IPS-NIHi7 (cell line): ENCODE measurements around the gene TMEM94.
"Not testable (repeated sequence)": the region's sequence is repeated elsewhere in the genome, so short reads cannot be mapped to it uniquely, and the experiment has no call there.

Experiments
- DNase-seq: peaks from one replicate; pipeline ENCODE4 v3.0.0; 2012; ENCODE audit warnings: mixed read lengths; ENCODE audit errors: extremely low spot score

The TMEM94 gene

DNA sequence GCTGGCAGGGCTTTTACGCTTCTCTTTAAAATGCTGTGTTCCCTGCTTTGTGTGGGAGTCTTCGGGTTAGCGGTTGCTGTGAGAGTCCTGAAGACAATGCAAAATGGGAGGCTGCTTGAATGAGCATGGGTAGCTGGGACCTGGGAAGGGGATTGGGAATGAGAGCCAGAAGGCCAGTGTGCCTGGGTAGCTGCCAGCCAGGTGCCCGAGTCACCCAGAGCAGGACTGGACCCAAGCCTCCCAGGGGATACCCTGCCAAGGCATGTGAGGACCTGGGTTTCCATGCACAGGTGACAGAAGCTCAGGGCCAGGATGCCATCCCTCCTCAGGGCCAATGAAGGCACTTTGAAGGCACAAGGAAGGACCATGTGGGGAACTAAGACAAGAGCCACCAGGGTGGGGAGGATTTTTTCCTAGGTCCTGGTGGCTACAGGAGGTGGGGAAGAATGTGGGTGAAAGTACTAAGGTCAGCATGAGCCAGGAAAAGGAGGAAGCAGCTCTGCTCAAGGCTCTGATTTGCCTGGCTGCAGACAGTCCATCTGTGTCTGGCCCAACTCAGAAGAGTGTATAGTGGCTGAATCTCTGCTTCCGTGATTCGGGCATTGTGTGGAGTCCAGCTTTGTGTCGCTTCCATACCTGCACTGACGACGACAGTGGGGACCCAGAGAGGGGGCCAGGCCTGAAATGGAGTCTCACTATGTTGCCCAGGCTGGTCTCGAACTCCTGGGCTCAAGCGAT is 20.5 kb downstream of the TMEM94 start:
- no peak for DNase-seq

DNA sequence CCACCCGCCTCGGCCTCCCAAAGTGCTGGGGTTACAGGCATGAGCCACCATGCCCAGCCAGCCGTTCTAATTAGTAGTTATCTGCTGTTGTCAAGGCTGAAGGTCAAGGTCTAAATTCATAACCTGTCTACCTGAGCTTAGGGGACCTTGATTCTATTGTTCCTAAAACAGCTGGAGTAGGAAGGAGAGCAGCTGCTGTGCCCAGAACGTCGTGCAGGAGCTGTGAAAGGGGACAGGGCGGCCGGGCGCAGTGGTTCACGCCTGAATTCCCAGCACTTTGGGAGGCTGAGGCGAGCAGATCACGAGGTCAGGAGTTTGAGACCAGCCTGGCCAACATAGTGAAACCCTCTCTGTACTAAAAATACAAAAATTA is 21.0 kb downstream of the TMEM94 start:
- DNase-seq, result not testable (repeated sequence)

DNA sequence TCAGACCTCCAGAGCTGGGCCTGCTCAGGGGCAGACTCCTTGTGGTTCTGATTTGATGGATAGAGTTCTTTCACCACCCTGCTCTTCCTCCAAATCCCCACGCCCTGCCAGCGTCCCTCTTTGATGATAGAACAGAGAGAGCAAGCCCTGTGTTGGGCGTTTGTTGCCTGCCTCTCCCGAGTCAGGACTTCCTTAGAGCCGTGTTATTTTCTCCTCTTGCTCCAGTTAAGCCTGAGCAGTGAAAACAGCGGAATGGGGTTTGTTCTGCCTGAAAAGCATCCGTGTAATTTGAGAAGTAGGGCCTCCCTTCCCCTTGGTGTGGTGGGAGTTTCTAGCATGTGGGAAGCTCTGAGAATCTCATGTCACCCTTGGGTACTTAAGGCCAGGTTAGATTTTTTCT is 22.1 kb downstream of the TMEM94 start:
- DNase-seq, result no peak

DNA sequence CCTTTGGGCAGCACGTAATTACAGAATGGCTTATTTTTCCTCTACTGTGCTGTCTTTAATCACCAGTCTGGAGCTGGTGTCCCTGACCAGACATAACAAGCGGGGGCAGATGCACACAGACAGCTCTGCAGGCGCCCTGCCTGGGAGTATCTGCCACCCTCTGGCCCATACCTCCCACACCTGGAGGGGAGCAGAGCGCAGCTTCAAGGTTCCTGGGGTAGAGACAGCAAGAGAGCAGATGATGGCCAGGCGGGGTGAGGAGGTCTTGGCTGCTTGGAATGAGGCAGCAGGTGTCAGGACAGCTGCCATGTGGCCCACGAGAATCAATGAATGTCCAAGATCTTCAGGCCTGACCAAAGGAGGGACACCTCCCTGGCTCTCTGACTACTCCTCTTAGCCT is 23.8 kb downstream of the TMEM94 start:
- no peak for DNase-seq

DNA sequence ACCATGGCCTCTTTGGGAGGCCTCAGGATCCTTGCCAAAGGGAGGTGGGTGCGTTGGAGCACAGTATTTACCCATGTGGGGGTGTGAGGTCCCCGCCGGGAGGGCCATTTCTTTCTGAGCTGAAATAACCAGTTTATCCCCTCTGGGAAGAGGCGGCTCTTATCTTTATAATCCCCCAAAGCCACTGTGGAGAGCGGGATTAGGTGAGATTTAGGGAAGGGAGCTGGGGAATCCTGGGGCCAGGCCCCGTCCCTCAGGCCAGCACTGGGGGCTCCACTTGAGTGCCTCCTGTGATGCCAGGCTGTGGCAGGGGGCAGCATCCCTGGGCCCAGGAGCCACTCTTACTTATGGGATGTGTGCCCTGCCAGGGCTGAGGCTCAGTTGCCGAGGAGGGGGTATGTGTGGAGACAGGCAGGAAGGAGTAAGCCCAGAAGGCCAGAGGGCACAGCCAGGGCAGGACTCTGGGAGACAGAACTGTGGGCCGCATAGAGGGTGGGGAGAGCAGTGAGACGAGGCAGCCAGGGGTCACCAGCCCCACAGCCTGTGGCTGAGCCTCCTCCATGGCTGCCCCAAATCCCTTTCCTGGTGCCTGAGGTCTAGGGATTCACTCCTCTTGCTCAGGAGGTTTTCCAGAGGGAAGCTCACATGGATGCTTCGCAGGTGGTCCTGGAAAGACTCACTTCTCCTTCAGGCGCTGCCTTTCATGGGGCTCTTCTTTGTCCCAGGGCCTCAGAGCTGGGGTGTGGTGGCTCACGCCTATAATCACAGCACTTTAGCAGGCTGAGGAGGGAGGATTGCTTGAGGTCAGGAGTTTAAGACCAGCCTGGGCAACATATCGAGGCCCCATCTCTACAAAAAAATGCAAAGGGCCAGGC is 25.0 kb downstream of the TMEM94 start:
- no peak for DNase-seq

DNA sequence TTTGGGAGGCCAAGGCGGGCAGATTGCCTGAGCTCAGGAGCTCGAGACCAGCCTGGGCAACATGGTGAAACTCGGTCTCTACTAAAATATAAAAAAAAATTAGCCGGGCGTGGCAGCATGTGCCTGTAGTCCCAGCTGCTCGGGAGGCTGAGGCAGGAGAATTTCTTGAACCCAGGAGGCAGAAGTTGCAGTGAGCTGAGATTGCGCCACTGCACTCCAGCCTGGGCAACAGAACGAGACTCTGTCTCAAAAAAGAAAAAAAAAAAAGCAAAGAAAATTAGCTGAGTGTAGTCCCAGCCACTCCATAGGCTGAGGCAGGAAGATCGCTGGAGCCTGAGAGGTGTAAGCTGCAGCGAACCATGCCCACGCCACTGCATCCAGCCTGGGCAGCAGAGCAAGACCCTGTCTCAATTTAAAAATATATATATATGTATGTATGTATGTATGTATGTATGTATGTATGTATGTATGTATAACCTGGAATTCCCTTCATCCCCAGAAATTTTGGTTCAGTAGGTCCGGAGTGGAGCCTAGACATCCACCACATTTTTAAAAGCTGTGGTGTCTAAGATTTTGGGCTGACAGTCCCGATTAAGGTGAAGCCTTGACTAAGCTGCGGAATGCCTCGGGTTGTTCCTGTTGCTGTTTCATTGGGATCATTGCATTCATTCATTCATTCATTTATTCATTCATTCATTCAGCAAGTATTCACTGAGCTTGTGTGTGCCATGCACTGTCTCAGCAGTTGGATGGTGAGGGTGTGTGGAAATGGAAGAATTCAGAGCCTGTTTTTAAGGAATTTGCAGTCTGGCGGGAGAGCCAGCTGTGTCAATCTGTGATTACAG is 25.9 kb downstream of the TMEM94 start:
- DNase-seq, result no peak

DNA sequence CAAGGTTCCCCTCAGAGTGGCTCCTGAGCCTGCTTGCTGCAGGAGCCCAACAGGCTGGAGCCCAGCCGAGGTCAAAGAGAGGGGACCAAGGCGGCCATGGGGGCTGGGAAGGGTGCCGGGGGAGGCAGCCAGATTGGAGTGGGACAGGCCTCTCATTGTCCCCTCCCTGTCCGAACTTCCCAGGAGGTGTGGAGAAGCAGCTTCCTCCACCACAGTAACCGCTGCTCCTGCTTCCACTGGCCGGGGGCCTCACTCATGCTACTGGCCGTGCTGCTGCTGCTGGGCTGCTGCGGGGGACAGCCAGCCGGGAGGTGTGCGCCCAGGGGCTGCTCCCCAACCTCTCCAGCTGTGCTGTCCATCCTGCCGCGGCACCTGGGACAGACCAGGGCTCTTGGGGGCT is 29.3 kb downstream of the TMEM94 start:
- DNase-seq, result no peak

DNA sequence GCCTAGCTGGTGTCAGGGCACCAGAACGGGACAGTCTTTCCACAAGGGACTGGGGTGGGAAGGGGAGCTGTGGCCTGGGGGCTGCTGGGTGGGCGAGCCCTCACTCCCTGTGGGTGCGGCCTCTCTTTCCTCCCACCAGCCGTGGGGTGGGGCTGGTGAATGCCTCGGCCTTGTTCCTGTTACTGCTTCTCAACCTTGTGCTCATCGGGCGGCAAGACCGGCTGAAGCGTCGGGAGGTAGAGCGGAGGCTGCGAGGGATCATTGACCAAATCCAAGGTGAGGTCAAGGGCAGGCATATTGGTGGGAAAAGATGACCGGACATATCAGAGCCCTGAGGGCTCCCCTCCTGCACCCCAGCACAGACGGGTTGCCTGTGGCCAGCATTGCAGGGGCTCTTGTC is 29.7 kb downstream of the TMEM94 start:
- no peak for DNase-seq

DNA sequence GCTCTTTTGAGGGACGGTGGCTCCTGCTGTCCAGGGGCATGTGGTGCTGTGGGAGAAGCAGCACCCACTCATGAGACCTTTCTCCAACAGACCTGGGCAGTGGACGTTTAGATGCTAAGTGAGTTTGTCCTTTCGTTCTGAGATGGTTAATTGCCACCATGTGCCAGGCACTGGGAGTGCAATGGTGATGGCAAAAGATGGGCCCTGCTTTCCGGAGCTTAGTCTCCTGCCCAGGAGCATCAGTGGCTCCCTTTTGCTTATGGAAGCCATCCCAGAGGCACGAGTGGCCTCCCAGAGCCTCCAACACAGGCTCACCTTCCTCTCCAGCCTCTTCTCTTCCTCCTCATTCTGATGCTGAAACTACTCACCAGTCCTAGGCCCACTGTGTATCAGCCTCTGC is 30.5 kb downstream of the TMEM94 start:
- DNase-seq, result no peak

DNA sequence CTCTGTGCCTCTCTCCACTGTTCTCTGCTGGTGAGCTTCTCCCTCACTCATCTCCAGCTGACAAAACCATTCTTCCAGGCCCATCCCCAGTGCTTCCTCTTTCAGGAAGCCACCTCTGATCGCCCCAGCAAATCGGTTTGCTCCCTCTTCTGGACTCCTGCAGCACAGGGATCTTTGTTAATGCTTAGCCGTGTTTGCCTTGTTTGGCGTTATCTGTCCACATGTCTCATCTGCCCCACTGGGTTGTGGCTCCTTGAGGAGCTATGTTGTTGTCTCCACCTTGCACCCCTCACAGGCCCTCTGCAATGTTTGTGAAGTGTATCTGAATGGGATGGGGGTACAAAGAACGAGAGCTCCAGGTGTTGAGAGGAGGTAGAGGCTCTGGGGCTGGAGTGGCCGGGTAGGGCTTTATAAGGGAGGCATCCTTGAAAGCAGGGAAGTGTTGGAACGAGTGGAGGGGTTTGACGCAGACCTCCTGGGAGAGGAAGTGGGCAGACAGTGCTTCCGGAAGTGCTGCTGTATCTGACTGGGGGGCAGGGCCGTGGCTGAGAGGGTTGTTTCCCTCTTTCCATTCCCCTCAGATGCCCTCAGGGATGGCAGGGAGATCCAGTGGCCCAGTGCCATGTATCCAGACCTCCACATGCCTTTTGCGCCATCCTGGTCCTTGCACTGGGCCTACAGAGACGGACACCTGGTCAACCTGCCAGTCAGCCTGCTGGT is 31.1 kb downstream of the TMEM94 start:
- no peak for DNase-seq

DNA sequence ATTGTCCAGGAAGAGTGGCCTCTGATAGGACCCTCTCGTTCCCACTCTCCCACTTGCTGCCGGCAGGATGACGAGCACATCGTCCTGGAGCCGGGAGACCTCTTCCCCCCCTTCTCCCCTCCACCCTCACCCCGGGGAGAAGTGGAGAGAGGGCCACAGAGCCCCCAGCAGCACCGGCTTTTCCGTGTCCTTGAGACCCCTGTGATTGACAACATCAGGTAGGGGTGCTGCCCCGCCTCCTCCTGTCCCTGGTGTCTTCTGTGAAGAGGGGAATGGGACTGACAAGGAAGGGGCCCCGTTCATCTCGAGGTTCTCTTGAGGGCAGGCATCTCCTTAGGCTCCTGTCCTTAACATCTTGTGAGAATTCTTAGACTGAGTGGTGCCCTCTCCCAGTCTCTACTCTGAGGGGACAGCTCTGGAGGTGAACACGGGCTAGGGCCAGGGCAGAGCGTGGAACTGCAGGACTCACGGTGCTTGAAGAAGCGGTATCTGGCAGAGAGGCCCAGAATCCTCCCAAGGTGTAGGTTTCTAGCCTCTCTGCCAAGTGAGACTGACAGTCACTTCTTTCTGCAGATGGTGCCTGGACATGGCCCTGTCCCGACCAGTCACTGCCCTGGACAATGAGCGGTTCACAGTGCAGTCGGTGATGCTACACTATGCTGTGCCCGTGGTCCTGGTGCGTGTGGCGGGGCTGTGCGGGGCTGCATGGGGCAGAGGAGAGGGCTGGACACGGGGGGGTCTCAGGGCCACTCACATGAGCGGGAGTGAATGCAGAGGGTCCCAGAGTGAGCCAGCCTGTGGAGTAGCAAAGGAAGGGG is 32.5 kb downstream of the TMEM94 start:
- DNase-seq, result no peak

DNA sequence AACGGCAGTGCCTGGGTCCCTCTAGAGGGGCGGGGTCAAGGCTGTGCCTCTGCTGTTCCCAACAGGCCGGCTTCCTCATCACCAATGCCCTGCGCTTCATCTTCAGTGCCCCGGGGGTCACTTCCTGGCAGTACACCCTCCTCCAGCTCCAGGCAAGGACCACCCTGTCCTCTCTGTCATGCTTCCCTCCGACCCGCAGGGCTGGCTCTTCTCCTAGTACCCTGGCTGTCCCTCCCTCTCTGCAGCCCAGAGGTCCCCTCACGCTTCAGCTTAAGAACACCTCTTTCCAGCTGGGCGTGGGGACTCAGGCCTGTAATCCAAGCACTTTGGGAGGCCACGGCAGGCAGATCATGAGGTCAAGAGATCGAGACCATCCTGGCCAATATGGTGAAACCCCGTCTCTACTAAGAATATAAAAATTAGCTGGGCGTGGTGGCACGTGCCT is 33.1 kb downstream of the TMEM94 start:
- no peak for DNase-seq

DNA sequence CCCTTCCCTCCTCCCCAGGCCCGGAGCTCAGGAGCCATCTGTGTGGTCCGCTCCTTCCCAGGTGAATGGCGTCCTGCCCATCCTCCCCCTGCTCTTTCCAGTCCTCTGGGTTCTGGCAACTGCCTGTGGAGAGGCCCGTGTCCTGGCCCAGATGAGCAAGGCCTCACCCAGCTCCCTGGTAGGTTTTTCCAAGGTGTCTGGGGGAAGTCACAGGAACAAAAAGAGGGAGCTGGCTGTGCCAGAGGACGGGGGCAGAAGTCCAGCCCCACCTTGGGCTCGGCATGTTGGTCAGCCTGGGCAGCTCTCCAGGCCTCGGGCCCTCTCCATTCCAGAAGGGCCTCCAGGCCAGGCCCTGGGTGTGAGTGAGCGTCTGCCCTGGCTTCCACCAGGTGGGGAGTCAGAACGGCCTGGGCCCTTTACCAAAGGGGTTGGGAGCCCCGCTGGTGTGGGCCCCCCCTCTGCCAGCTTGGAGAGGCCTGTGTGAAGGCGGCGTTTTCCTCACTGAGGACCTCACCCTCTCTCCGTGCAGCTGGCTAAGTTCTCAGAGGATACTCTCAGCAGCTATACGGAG is 33.8 kb downstream of the TMEM94 start:
- DNase-seq, result no peak

DNA sequence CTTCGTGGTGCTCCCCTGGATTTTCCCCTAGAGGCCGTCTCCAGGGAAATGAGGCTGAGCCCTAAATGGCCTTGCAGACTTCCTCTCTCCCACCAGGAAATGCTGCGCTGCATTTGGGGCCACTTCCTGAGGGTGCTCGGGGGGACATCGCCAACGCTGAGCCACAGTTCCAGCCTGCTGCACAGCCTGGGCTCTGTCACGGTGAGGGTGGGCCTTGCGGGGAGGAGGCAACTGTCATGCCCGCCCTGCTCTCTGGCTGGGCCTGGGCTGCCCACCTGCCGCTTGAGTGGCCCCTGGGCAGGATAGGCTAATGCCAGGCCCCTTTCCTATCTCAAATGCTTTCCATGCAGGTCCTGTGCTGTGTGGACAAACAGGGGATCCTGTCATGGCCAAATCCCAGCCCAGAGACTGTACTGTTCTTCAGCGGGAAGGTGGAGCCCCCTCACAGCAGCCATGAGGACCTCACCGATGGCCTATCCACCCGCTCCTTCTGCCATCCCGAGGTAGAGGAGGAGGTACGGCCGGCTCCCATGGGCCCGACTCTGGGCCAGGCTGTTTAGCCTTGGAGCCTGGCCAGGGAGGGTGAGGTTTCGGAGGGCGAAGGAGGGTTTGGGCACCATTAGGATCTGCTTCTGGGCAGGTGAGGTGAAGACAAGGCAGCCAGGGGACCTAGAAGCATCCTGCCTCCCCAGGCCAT is 34.7 kb downstream of the TMEM94 start:
- DNase-seq, result no peak

DNA sequence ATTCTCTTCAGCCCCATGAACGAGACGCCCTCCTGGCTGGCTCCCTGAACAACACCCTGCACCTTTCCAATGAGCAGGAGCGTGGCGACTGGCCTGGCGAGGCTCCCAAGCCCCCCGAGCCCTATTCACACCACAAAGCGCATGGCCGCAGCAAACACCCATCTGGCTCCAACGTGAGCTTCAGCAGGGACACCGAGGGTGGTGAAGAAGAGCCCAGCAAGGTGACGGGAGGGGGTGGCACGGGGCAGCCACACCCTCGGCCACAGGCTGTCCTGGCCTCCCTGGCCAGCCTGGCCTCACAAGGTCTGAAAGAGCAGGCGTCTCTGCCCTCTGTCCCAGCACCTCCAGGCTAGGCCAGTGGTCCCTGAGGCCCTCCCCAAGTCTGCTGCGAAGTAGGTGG is 35.2 kb downstream of the TMEM94 start:
- no peak for DNase-seq

DNA sequence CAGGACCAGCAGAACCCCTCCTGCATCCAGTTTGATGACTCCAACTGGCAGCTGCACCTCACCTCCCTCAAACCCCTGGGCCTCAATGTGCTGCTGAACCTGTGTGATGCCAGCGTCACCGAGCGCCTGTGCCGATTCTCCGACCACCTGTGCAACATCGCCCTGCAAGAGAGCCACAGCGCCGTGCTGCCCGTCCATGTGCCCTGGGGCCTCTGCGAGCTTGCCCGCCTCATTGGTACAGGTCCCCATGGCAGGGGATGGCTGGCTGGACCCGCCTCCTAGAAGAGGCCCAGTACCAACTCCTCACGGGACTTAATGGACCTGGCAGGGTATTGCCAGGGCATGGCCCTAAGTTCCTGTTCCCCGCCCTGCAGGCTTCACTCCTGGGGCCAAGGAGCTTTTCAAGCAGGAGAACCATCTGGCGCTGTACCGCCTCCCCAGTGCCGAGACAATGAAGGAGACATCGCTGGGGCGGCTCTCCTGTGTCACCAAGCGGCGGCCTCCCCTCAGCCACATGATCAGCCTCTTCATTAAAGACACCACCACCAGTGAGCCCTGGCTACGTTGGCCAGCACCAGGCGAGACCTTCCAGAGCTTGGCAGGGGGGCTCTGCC is 36.2 kb downstream of the TMEM94 start:
- no peak for DNase-seq

DNA sequence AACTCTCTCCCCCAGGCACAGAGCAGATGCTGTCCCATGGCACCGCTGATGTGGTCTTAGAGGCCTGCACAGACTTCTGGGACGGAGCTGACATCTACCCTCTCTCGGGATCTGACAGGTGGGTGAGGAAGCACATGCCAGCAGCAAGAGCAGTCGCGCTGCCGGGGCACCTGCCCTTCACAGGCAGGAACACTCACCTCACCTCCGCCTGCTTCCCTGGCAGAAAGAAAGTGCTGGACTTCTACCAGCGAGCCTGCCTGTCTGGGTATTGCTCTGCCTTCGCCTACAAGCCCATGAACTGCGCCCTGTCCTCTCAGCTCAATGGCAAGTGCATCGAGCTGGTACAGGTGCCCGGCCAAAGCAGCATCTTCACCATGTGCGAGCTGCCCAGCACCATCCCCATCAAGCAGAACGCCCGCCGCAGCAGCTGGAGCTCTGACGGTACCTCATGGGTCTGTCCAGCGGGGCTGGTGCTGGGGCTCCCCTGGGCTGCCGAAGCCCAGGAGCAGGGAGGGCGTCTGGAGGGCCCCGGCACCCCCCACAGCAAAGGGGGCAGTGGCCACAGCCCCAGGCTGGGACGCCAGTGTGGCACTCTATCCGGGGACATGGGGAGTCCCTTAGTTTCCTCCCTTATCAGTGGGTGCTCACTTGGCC is 37.2 kb downstream of the TMEM94 start:
- no peak for DNase-seq

DNA sequence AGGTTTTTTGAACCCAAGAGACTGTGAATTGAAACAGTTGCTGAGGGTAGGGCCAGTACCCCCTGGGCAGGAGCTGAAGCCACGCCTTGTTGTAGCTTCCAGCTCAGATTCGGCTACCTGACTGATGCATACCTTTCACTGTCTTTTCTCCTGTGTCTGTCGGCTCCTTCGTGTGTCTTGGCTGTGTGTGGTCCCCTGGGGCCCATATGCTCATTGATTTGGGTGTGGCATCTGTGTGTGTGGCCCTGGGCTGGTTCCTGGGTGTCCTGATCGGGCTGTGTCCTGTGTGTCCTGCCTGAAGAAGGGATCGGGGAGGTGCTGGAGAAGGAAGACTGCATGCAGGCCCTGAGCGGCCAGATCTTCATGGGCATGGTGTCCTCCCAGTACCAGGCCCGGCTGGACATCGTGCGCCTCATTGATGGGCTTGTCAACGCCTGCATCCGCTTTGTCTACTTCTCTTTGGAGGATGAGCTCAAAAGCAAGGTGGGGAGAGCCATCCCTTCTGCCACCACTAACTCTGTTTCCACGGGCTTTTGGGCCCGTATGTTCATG is 38.0 kb downstream of the TMEM94 start:
- DNase-seq, result no peak
